Transverse colon (tissue), 3 donors: ENCODE results near the gene SMIM31.

Source experiments
- EP300 ChIP-seq: sonication (generic); formaldehyde crosslinking; IDR thresholded peaks from one replicate; pipeline ENCODE4 v1.6.1; 2017; ENCODE audit warnings: antibody characterized with exemption, low read depth
- POLR2A ChIP-seq: fragments of 450-650 bp; IDR thresholded peaks from one replicate; pipeline ENCODE4 v1.6.1; 2016; ENCODE audit warnings: antibody characterized with exemption, mild to moderate bottlenecking, moderate library complexity
- TF ChIP-seq, protein P1 (sequence below), 5 experiments: fragments of 200-600 bp in 3 of 5; fragments of 450-650 bp in 2 of 5; sonication (generic) in 3 of 5; IDR thresholded peaks; 1 replicate in 2 of 5; 2 replicates in 3 of 5; pipeline ENCODE4 v1.5.1; 2016 to 2017; ENCODE audit warnings: antibody characterized with exemption in 5 of 5, inconsistent platforms in 3 of 5, mild to moderate bottlenecking in 2 of 5, moderate library complexity in 1 of 5

GRCh38 chr4:164821711-164822110 lies 67.8 kb downstream of the SMIM31 start:
- no peak for TF ChIP-seq POLR2A
- TF ChIP-seq, protein P1, sequence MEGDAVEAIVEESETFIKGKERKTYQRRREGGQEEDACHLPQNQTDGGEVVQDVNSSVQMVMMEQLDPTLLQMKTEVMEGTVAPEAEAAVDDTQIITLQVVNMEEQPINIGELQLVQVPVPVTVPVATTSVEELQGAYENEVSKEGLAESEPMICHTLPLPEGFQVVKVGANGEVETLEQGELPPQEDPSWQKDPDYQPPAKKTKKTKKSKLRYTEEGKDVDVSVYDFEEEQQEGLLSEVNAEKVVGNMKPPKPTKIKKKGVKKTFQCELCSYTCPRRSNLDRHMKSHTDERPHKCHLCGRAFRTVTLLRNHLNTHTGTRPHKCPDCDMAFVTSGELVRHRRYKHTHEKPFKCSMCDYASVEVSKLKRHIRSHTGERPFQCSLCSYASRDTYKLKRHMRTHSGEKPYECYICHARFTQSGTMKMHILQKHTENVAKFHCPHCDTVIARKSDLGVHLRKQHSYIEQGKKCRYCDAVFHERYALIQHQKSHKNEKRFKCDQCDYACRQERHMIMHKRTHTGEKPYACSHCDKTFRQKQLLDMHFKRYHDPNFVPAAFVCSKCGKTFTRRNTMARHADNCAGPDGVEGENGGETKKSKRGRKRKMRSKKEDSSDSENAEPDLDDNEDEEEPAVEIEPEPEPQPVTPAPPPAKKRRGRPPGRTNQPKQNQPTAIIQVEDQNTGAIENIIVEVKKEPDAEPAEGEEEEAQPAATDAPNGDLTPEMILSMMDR (IDR thresholded peaks at IDR 0.05), result no peak
- TF ChIP-seq EP300, result no peak
